HG03280 (cell line): ENCODE data around the gene POFUT1.
"Not testable (repeated sequence)": the region's sequence is repeated elsewhere in the genome, so short reads cannot be mapped to it uniquely, and the experiment has no call there.

Source experiments
- ATAC-seq: cut with Tn5 transposase; IDR thresholded peaks from one replicate; pipeline ENCODE4 v1.9.1; 2021; ENCODE audit warnings: mild to moderate bottlenecking, moderate library complexity; ENCODE audit not compliant: unreplicated experiment

POFUT1 gene

GRCh38 chr20:32232326-32232886 lies 24.7 kb downstream of the POFUT1 start:
- ATAC-seq = no peak

GRCh38 chr20:32233286-32233685 lies 25.6 kb downstream of the POFUT1 start:
- no peak for ATAC-seq

- ATAC-seq = no peak
Observed at GRCh38 chr20:32234135-32234808, 26.6 kb downstream of the POFUT1 start.

- ATAC-seq = no peak
Observed at GRCh38 chr20:32235331-32236047, 27.8 kb downstream of the POFUT1 start.

- no peak for ATAC-seq
Observed at GRCh38 chr20:32236048-32236533, 28.4 kb downstream of the POFUT1 start.

GRCh38 chr20:32236819-32237218 lies 29.1 kb downstream of the POFUT1 start:
- no peak for ATAC-seq

GRCh38 chr20:32237419-32237818 lies 29.7 kb downstream of the POFUT1 start:
- no peak for ATAC-seq

- ATAC-seq = no peak
Observed at GRCh38 chr20:32238483-32239425, 31.1 kb downstream of the POFUT1 start.

GRCh38 chr20:32240205-32240604 lies 32.5 kb downstream of the POFUT1 start:
- no peak for ATAC-seq

- ATAC-seq = no peak
Observed at GRCh38 chr20:32241807-32242206, 34.1 kb downstream of the POFUT1 start.

- ATAC-seq = no peak
Observed at GRCh38 chr20:32244150-32244823, 36.6 kb downstream of the POFUT1 start.

- no peak for ATAC-seq
Observed at GRCh38 chr20:32244959-32245358, 37.3 kb downstream of the POFUT1 start.

GRCh38 chr20:32246208-32246607 lies 38.5 kb downstream of the POFUT1 start:
- ATAC-seq = not testable (repeated sequence)

- no peak for ATAC-seq
Observed at GRCh38 chr20:32248043-32248442, 40.4 kb downstream of the POFUT1 start.

- ATAC-seq = no peak
Observed at GRCh38 chr20:32249030-32249738, 41.5 kb downstream of the POFUT1 start.

GRCh38 chr20:32251470-32251869 lies 43.8 kb downstream of the POFUT1 start:
- no peak for ATAC-seq

GRCh38 chr20:32252189-32252588 lies 44.5 kb downstream of the POFUT1 start:
- ATAC-seq = no peak

- ATAC-seq = not testable (repeated sequence)
Observed at GRCh38 chr20:32260973-32261372, 53.3 kb downstream of the POFUT1 start.

- no peak for ATAC-seq
Observed at GRCh38 chr20:32261644-32262043, 54.0 kb downstream of the POFUT1 start.
